Osteocyte (in vitro differentiated cells): ENCODE results near the gene ATRNL1. TPM values are rescaled to one million over a fixed set of nuclear protein-coding genes. Genes with fewer than 3 reads are reported as not detected.

Experiments
- DNase-seq: peaks from one replicate; pipeline ENCODE4 v3.0.0; 2021; ENCODE audit warnings: mixed read lengths; ENCODE audit not compliant: unreplicated experiment; ENCODE audit errors: extremely low spot score
- H3K27ac Mint-ChIP-seq: one replicate; pipeline ENCODE4 v1.8.0; 2021; ENCODE audit warnings: mild to moderate bottlenecking, mixed read lengths; ENCODE audit not compliant: unreplicated experiment
- H3K27me3 Mint-ChIP-seq: one replicate; pipeline ENCODE4 v1.8.0; 2021; ENCODE audit warnings: mixed read lengths; ENCODE audit not compliant: unreplicated experiment
- H3K36me3 Mint-ChIP-seq: one replicate; pipeline ENCODE4 v1.8.0; 2021; ENCODE audit warnings: mixed read lengths; ENCODE audit not compliant: unreplicated experiment
- H3K4me1 Mint-ChIP-seq: one replicate; pipeline ENCODE4 v1.8.0; 2021; ENCODE audit warnings: mixed read lengths; ENCODE audit not compliant: unreplicated experiment
- H3K4me3 Mint-ChIP-seq: one replicate; pipeline ENCODE4 v1.8.0; 2021; ENCODE audit warnings: mild to moderate bottlenecking, moderate library complexity, mixed read lengths; ENCODE audit not compliant: unreplicated experiment
- H3K9me3 Mint-ChIP-seq: one replicate; pipeline ENCODE4 v1.8.0; 2021; ENCODE audit warnings: mixed read lengths; ENCODE audit not compliant: unreplicated experiment
- CTCF ChIP-seq: fragments of 200-600 bp; sonication (generic); IDR thresholded peaks from 2 replicates; pipeline ENCODE4 v1.5.0; 2021; ENCODE audit warnings: antibody characterized with exemption, mild to moderate bottlenecking, moderate library complexity
- total RNA-seq: library from RNA; stranded (reverse); gene quantifications from 2 replicates; pipeline ENCODE4 v1.2.1, GENCODE V29; 2021

ATRNL1 gene
- total RNA-seq, 1 donor from 2014 or later = 20.2 TPM

GRCh38 chr10:115996031-115996430 is 902.9 kb downstream of the ATRNL1 start:
- H3K4me1 Mint-ChIP-seq = no peaks in the 10 kb centered on the region
- H3K27ac Mint-ChIP-seq = no peak overlapping the region
- H3K36me3 Mint-ChIP-seq = no peaks in the 10 kb centered on the region
- H3K9me3 Mint-ChIP-seq = peaks cover 5% of the 10 kb centered on the region
- H3K27me3 Mint-ChIP-seq = no peaks in the 10 kb centered on the region
- H3K4me3 Mint-ChIP-seq = no peak overlapping the region
- DNase-seq = no peak
- TF ChIP-seq CTCF = no peak

- TF ChIP-seq CTCF = no peak
- H3K27ac Mint-ChIP-seq = no peak overlapping the region
- no peak for DNase-seq
- H3K9me3 Mint-ChIP-seq = no peaks in the 10 kb centered on the region
- H3K4me3 Mint-ChIP-seq = no peak overlapping the region
- no peaks in the 10 kb centered on the region for H3K36me3 Mint-ChIP-seq
- H3K27me3 Mint-ChIP-seq = no peaks in the 10 kb centered on the region
- peaks cover 3% of the 10 kb centered on the region for H3K4me1 Mint-ChIP-seq
Observed at GRCh38 chr10:115998301-115998700, 905.1 kb downstream of the ATRNL1 start.

Other genes with a start within 250 kb of the ATRNL1 start
- 15.9 and 18.5 TPM in 2 replicates for gene TRUB1, start 155.2 kb upstream of the ATRNL1 start, total RNA-seq